Pancreas (tissue), 10 donors: ENCODE results near the gene SLC10A7. TPM values are rescaled to one million over a fixed set of nuclear protein-coding genes. Genes with fewer than 3 reads are reported as not detected.

Source experiments
- ATAC-seq, 4 donors: fragments of 200-7000 bp; cut with Tn5 transposase; one replicate each; pipeline versions ENCODE4 v1.8.0 to v1.9.1; 2020; ENCODE audit warnings: mild to moderate bottlenecking in 4 of 4, moderate library complexity in 4 of 4
- DNase-seq, 6 donors: peaks; one replicate each; pipeline ENCODE4 v3.0.0-alpha.2; 2020
- FAIRE-seq: peaks from 2 replicates; lab custom pipeline; 2012; peaks lifted over from hg19 to GRCh38; lab: Jason Lieb, UNC
- H3K27ac ChIP-seq, 4 donors: fragments of 200-600 bp; sonication (generic); 1 replicate in 3 of 4; 2 replicates in 1 of 4; pipeline versions ENCODE4 v1.5.0 to v1.8.0; 2020
- H3K27me3 ChIP-seq, 4 donors: fragments of 200-600 bp; one replicate each; pipeline ENCODE4 v1.8.0; 2021
- H3K36me3 ChIP-seq, 3 donors: fragments of 200-600 bp; sonication (generic) in 1 of 3; one replicate each; pipeline versions ENCODE4 v1.5.0 to v1.8.0; 2020 to 2021
- H3K4me1 ChIP-seq, 3 donors: fragments of 200-600 bp; one replicate each; pipeline ENCODE4 v1.8.0; 2021
- H3K4me3 ChIP-seq, 4 donors: fragments of 200-600 bp; sonication (generic) in 2 of 4; one replicate each; pipeline versions ENCODE4 v1.5.0 to v1.8.0; 2020 to 2021
- H3K9me3 ChIP-seq, 4 donors: fragments of 200-600 bp; one replicate each; pipeline ENCODE4 v1.8.0; 2021
- WGBS, 2 donors: extraction: QIAGEN DNeasy Blood & Tissue Kit; methylation state at CpG; one replicate each; pipeline ENCODE4 v1.1.7; 2013; 5-methylcytosine and 5-hydroxymethylcytosine counted together
- intact Hi-C, 3 donors: fragments of 100-400 bp; cut with DNase I; formaldehyde crosslinking; loops; one replicate each; pipeline versions ENCODE4 v1.11.1 to v1.14.2; 2022
- polyA plus RNA-seq, 2 donors: library from polyadenylated mRNA; stranded (reverse); fragments of 200-250 nt; gene quantifications; one replicate each; pipeline ENCODE4 v1.2.3, GENCODE V29; 2013
- total RNA-seq, 6 donors: library from RNA; stranded (reverse); fragmentation: NEBNext Ultra II Directional in 4 of 6; extraction: Animal tissue kit (Norgen Biotek cat#: 25700) in 4 of 6; gene quantifications; one replicate each; pipeline versions ENCODE4 v1.2.1 to v1.2.4, GENCODE V29; 2021 to 2023
- TF ChIP-seq, protein P1 (sequence below), 4 donors: fragments of 200-600 bp; sonication (generic) in 3 of 4; IDR thresholded peaks; one replicate each; pipeline versions ENCODE4 v1.5.0 to v1.8.0; 2021; ENCODE audit warnings: antibody characterized with exemption in 4 of 4
- donor health status: healthy with polysubstance abuse.
- donor health status: DM: no; HTN: no; CAD: no; lungs with moderate emphysema.
- donor health status: DM: no; HTN: no; CAD: no.
- donor health status: control.
- donor health status: control.
- donor health status: Bipolar disorder and iron deficiency.
- donor health status: DM: yes; HTN: yes; CAD: no.
- donor health status: DM: no; HTN: no; CAD: no.
- donor health status: DM: no; HTN: no; CAD: no.
- donor health status: DM: yes; HTN: yes; CAD: no.

The SLC10A7 gene
- total and polyA plus RNA-seq, 8 donors, result 2.1 to 11.1 (median 6.9) TPM

DNA sequence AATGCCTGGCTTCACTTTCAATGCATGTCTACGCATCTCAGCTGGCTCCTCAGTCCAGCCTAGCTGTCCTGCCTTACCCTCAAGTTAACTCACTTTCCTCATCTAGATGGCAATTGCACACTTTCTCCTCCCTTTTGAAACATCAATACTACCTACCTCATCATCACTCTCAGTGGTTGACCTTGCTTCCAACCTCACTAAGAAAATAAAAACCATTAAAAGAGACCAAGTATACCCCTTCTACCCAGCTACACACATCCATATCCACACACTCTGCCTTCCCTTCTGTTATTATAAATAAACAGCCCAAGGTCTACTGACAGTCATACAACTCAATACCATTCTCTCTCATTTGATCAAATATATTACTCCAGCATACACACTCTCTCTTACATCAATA, 21.5 kb downstream of the SLC10A7 start:
- ATAC-seq (no peak), DNase-seq (no peak), FAIRE-seq (no peak)
- H3K36me3 ChIP-seq, result peaks cover 0 to 4% (median 0%) of the 10 kb centered on the region in 3 donors
- H3K27me3 ChIP-seq, result no peaks in the 10 kb centered on the region
- H3K4me3 ChIP-seq, result no peak overlapping the region
- WGBS, 2 donors, result 93 to 94% methylated on average over 1 of the region's 1 CpG
- no peaks in the 10 kb centered on the region for H3K4me1 ChIP-seq
- H3K9me3 ChIP-seq, result no peaks in the 10 kb centered on the region
- intact Hi-C loops, result no loop called here
- H3K27ac ChIP-seq, result no peak overlapping the region
- TF ChIP-seq, protein P1, sequence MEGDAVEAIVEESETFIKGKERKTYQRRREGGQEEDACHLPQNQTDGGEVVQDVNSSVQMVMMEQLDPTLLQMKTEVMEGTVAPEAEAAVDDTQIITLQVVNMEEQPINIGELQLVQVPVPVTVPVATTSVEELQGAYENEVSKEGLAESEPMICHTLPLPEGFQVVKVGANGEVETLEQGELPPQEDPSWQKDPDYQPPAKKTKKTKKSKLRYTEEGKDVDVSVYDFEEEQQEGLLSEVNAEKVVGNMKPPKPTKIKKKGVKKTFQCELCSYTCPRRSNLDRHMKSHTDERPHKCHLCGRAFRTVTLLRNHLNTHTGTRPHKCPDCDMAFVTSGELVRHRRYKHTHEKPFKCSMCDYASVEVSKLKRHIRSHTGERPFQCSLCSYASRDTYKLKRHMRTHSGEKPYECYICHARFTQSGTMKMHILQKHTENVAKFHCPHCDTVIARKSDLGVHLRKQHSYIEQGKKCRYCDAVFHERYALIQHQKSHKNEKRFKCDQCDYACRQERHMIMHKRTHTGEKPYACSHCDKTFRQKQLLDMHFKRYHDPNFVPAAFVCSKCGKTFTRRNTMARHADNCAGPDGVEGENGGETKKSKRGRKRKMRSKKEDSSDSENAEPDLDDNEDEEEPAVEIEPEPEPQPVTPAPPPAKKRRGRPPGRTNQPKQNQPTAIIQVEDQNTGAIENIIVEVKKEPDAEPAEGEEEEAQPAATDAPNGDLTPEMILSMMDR (IDR thresholded peaks at IDR 0.05), result no peak

DNA sequence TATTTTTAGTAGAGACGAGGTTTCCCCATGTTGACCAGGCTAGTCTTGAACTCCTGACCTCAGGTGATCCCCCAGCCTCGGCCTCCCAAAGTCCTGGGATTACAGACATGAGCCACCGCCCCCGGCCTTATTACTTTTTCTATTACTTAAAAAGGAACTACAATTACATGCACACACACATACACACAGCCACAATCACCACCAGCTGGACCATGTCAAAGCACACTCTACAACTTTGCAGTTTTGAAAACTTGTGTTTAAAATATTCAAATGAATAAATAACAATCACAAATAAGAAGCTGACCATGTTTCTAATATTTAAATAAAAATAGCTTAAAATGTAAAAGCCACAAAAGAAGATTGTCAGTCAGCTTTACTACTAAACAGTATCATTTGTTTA, 23.4 kb downstream of the SLC10A7 start:
- Histone ChIP-seq H3K4me1 (no peaks in the 10 kb centered on the region), H3K4me3 (no peak overlapping the region), H3K9me3 (no peaks in the 10 kb centered on the region), H3K36me3 (no peaks in the 10 kb centered on the region), H3K27ac (no peak overlapping the region), H3K27me3 (no peaks in the 10 kb centered on the region)
- TF ChIP-seq, protein P1 (IDR thresholded peaks at IDR 0.05), result no peak
- ATAC-seq (no peak), FAIRE-seq (no peak), DNase-seq (no peak)
- intact Hi-C loops, result no loop called here
- WGBS, 2 donors, result 97% methylated on average over 4 of the region's 4 CpGs

- 83 to 86% methylated on average over 1 of the region's 1 CpG for WGBS, 2 donors
- intact Hi-C loops, result no loop called here
- FAIRE-seq (no peak), DNase-seq (no peak), ATAC-seq (no peak)
- no peak overlapping the region for H3K27ac ChIP-seq
- H3K4me1 ChIP-seq, result no peaks in the 10 kb centered on the region
- no peaks in the 10 kb centered on the region for H3K27me3 ChIP-seq
- TF ChIP-seq, protein P1 (IDR thresholded peaks at IDR 0.05), result no peak
- H3K4me3 ChIP-seq, result no peak overlapping the region
- H3K36me3 ChIP-seq, result no peaks in the 10 kb centered on the region
- H3K9me3 ChIP-seq, result no peaks in the 10 kb centered on the region
These were observed 26.5 kb downstream of the SLC10A7 start for GRCh38 chr4:146495269-146495668.

- H3K27me3 ChIP-seq, result no peaks in the 10 kb centered on the region
- H3K4me1 ChIP-seq, result no peaks in the 10 kb centered on the region
- DNase-seq (no peak), ATAC-seq (peak in 2 of 4 donors; percentile 57 to 63), FAIRE-seq (no peak)
- no peaks in the 10 kb centered on the region for H3K9me3 ChIP-seq
- WGBS, 2 donors, result 47 to 51% methylated on average over 6 of the region's 6 CpGs
- no peaks in the 10 kb centered on the region for H3K36me3 ChIP-seq
- no peak overlapping the region for H3K27ac ChIP-seq
- intact Hi-C loops, result no loop called here
- TF ChIP-seq, protein P1 (IDR thresholded peaks at IDR 0.05), result no peak
- no peak overlapping the region for H3K4me3 ChIP-seq
These were observed 27.6 kb downstream of the SLC10A7 start for GRCh38 chr4:146494143-146494542.

DNA sequence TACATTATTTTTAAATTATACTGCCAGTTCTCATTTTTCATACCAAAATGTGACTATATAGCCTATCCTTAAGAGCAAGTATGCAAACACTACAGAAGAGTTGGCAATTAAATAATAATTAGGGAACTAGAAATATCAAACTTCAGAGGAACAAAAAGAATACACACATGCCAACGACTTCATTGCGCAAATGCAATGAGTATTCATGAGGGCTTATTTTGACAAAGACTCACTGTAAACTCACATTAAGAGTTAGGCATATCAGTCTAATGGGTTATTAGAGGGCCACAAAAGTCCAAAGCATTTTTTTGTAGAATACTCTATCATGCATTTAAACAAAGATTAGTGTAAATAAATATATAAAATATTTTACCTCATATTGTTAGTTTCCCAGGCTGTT, 31.6 kb downstream of the SLC10A7 start:
- intact Hi-C loops, result no loop called here
- FAIRE-seq, result no peak
- TF ChIP-seq, protein P1 (IDR thresholded peaks at IDR 0.05), result no peak
- no peak overlapping the region for H3K4me3 ChIP-seq
- H3K27me3 ChIP-seq, result no peaks in the 10 kb centered on the region
- ATAC-seq, result no peak
- WGBS, 2 donors, result 84 to 89% methylated on average over 2 of the region's 2 CpGs
- H3K9me3 ChIP-seq, result no peaks in the 10 kb centered on the region
- no peak for DNase-seq
- H3K36me3 ChIP-seq, result no peaks in the 10 kb centered on the region
- H3K27ac ChIP-seq, result no peak overlapping the region
- no peaks in the 10 kb centered on the region for H3K4me1 ChIP-seq
